ENCODE measurements around the gene SSBP4.

- TF ChIP-seq EZH2 (IDR thresholded peaks at IDR 0.05; ENCODE audit: low read length, unreplicated experiment) (no peak), EZH2phosphoT487 (IDR thresholded peaks at IDR 0.05; ENCODE audit: borderline replicate concordance, low read length) (no peak)
- TF ChIP-seq, protein P1, sequence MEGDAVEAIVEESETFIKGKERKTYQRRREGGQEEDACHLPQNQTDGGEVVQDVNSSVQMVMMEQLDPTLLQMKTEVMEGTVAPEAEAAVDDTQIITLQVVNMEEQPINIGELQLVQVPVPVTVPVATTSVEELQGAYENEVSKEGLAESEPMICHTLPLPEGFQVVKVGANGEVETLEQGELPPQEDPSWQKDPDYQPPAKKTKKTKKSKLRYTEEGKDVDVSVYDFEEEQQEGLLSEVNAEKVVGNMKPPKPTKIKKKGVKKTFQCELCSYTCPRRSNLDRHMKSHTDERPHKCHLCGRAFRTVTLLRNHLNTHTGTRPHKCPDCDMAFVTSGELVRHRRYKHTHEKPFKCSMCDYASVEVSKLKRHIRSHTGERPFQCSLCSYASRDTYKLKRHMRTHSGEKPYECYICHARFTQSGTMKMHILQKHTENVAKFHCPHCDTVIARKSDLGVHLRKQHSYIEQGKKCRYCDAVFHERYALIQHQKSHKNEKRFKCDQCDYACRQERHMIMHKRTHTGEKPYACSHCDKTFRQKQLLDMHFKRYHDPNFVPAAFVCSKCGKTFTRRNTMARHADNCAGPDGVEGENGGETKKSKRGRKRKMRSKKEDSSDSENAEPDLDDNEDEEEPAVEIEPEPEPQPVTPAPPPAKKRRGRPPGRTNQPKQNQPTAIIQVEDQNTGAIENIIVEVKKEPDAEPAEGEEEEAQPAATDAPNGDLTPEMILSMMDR (conservative IDR thresholded peaks at IDR 0.05; ENCODE audit: low read depth, low read length), result no peak
These were observed 25.4 kb upstream of the SSBP4 start for GRCh38 chr19:18393836-18394235.

Data from PC-3 (cell line).